Measurements from ENCODE around the gene LDLRAD4. TPM values are rescaled to one million over a fixed set of nuclear protein-coding genes. Genes with fewer than 3 reads are reported as not detected.

Gene LDLRAD4
- total and polyA plus RNA-seq, 2 experiments from 2014 or later: 0.73 to 1.9 TPM

DNA sequence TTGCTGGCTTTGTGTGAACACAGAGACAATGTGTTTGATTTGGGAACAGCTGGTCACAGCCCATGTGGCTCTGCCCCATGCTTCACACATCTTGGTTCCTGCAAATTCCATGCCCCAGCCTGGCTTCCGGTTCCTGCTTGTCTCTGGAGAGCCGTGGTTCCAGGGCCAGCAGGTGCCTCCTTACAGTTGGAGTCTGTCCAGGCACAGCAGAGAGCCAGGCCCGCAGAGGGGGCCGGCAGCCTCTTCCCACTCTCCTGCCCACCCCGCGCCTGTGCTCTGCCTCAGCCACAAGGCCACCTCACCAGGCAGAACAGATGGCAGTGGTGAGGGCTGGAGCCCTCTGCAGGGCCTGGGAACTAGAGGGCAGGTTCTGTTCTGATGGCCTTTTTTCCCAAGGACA, 81.5 kb downstream of the LDLRAD4 start (continued):
- TF ChIP-seq, protein P1, sequence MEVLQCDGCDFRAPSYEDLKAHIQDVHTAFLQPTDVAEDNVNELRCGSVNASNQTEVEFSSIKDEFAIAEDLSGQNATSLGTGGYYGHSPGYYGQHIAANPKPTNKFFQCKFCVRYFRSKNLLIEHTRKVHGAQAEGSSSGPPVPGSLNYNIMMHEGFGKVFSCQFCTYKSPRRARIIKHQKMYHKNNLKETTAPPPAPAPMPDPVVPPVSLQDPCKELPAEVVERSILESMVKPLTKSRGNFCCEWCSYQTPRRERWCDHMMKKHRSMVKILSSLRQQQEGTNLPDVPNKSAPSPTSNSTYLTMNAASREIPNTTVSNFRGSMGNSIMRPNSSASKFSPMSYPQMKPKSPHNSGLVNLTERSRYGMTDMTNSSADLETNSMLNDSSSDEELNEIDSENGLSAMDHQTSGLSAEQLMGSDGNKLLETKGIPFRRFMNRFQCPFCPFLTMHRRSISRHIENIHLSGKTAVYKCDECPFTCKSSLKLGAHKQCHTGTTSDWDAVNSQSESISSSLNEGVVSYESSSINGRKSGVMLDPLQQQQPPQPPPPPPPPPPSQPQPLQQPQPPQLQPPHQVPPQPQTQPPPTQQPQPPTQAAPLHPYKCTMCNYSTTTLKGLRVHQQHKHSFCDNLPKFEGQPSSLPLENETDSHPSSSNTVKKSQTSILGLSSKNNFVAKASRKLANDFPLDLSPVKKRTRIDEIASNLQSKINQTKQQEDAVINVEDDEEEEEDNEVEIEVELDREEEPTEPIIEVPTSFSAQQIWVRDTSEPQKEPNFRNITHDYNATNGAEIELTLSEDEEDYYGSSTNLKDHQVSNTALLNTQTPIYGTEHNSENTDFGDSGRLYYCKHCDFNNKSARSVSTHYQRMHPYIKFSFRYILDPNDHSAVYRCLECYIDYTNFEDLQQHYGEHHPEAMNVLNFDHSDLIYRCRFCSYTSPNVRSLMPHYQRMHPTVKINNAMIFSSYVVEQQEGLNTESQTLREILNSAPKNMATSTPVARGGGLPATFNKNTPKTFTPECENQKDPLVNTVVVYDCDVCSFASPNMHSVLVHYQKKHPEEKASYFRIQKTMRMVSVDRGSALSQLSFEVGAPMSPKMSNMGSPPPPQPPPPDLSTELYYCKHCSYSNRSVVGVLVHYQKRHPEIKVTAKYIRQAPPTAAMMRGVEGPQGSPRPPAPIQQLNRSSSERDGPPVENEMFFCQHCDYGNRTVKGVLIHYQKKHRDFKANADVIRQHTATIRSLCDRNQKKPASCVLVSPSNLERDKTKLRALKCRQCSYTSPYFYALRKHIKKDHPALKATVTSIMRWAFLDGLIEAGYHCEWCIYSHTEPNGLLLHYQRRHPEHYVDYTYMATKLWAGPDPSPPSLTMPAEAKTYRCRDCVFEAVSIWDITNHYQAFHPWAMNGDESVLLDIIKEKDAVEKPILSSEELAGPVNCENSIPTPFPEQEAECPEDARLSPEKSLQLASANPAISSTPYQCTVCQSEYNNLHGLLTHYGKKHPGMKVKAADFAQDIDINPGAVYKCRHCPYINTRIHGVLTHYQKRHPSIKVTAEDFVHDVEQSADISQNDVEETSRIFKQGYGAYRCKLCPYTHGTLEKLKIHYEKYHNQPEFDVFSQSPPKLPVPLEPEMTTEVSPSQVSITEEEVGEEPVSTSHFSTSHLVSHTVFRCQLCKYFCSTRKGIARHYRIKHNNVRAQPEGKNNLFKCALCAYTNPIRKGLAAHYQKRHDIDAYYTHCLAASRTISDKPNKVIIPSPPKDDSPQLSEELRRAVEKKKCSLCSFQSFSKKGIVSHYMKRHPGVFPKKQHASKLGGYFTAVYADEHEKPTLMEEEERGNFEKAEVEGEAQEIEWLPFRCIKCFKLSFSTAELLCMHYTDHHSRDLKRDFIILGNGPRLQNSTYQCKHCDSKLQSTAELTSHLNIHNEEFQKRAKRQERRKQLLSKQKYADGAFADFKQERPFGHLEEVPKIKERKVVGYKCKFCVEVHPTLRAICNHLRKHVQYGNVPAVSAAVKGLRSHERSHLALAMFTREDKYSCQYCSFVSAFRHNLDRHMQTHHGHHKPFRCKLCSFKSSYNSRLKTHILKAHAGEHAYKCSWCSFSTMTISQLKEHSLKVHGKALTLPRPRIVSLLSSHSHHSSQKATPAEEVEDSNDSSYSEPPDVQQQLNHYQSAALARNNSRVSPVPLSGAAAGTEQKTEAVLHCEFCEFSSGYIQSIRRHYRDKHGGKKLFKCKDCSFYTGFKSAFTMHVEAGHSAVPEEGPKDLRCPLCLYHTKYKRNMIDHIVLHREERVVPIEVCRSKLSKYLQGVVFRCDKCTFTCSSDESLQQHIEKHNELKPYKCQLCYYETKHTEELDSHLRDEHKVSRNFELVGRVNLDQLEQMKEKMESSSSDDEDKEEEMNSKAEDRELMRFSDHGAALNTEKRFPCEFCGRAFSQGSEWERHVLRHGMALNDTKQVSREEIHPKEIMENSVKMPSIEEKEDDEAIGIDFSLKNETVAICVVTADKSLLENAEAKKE (CRISPR knock-in tag; IDR thresholded peaks at IDR 0.05): no peak

GRCh38 chr18:13300796-13301195, 82.2 kb downstream of the LDLRAD4 start:
- no peak for ATAC-seq
- H3F3A ChIP-seq (replicated peaks; ENCODE audit: low read depth): no peaks in the 10 kb centered on the region
- H3K4me2 ChIP-seq: no peak overlapping the region
- no peaks in the 10 kb centered on the region for H3K36me3 ChIP-seq (ENCODE audit: insufficient read depth)
- Mint-ChIP-seq H3K9me3 (no peaks in the 10 kb centered on the region; the same call in 2 of the 3 replicates), H3K27me3 (ENCODE audit: insufficient read depth, low read depth, poor library complexity) (peaks cover 2% of the 10 kb centered on the region), H3K4me3 (no peak overlapping the region), H3K4me1 (peaks cover 16% of the 10 kb centered on the region), H3K27ac (no peak overlapping the region), H3K36me3 (ENCODE audit: low read depth) (no peaks in the 10 kb centered on the region)
- no peak overlapping the region for H3K4me3 ChIP-seq
- H4K20me1 ChIP-seq (replicated peaks; ENCODE audit: insufficient read depth): no peaks in the 10 kb centered on the region
- no peaks in the 10 kb centered on the region; the same call in 1 of the 2 replicates for H3K4me1 ChIP-seq (ENCODE audit: insufficient read depth)
- no peak overlapping the region for H3K27ac ChIP-seq (ENCODE audit: low read depth)
- no peak for DNase-seq (ENCODE audit: low spot score)
- H3K79me2 ChIP-seq (replicated peaks; ENCODE audit: insufficient read depth): no peaks in the 10 kb centered on the region
- no peaks in the 10 kb centered on the region for H3K9me2 ChIP-seq (ENCODE audit: insufficient read depth)
- H2AFZ ChIP-seq: no peak overlapping the region
- no peaks in the 10 kb centered on the region for H3K27me3 ChIP-seq (ENCODE audit: insufficient read depth)
- no peak for TF ChIP-seq ZNF114 (CRISPR knock-in tag; IDR thresholded peaks at IDR 0.05)
- TF ChIP-seq, protein P2, sequence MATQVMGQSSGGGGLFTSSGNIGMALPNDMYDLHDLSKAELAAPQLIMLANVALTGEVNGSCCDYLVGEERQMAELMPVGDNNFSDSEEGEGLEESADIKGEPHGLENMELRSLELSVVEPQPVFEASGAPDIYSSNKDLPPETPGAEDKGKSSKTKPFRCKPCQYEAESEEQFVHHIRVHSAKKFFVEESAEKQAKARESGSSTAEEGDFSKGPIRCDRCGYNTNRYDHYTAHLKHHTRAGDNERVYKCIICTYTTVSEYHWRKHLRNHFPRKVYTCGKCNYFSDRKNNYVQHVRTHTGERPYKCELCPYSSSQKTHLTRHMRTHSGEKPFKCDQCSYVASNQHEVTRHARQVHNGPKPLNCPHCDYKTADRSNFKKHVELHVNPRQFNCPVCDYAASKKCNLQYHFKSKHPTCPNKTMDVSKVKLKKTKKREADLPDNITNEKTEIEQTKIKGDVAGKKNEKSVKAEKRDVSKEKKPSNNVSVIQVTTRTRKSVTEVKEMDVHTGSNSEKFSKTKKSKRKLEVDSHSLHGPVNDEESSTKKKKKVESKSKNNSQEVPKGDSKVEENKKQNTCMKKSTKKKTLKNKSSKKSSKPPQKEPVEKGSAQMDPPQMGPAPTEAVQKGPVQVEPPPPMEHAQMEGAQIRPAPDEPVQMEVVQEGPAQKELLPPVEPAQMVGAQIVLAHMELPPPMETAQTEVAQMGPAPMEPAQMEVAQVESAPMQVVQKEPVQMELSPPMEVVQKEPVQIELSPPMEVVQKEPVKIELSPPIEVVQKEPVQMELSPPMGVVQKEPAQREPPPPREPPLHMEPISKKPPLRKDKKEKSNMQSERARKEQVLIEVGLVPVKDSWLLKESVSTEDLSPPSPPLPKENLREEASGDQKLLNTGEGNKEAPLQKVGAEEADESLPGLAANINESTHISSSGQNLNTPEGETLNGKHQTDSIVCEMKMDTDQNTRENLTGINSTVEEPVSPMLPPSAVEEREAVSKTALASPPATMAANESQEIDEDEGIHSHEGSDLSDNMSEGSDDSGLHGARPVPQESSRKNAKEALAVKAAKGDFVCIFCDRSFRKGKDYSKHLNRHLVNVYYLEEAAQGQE (IDR thresholded peaks at IDR 0.05; ENCODE audit: unreplicated experiment): no peak
- TF ChIP-seq ZNF331 (CRISPR knock-in tag; IDR thresholded peaks at IDR 0.05; ENCODE audit: low read depth): no peak
- no peak for TF ChIP-seq JUNB (IDR thresholded peaks at IDR 0.05; ENCODE audit: unreplicated experiment)
- TF ChIP-seq, protein P1 (CRISPR knock-in tag; IDR thresholded peaks at IDR 0.05): no peak
- TF ChIP-seq EZH2phosphoT487 (IDR thresholded peaks at IDR 0.05; ENCODE audit: unreplicated experiment): no peak

Data from GM23338 (cell line).